ENCODE data around the gene MRPL34.

Gene MRPL34

GRCh38 chr19:17329366-17330261 lies 23.9 kb downstream of the MRPL34 start:
- no peak for DNase-seq

- no peak for DNase-seq
Observed at GRCh38 chr19:17330262-17331044, 24.8 kb downstream of the MRPL34 start.

- no peak for DNase-seq
Observed at GRCh38 chr19:17331045-17331558, 25.4 kb downstream of the MRPL34 start.

- DNase-seq: no peak
Observed at GRCh38 chr19:17332360-17332676, 26.6 kb downstream of the MRPL34 start.

GRCh38 chr19:17332677-17333581 lies 27.3 kb downstream of the MRPL34 start:
- peak; percentile 61 for DNase-seq

- peak; percentile 65 for DNase-seq
Observed at GRCh38 chr19:17333611-17334413, 28.1 kb downstream of the MRPL34 start.

GRCh38 chr19:17334414-17335409 lies 29.0 kb downstream of the MRPL34 start, which contains the start of gene ANO8:
Gene ANO8, minus strand, starts transcription at chr19:17334855. Its CDS starts 185 bp downstream, at chr19:17334670.
- DNase-seq: peak; percentile 76

- DNase-seq: no peak
Observed at GRCh38 chr19:17335575-17335974, 29.9 kb downstream of the MRPL34 start.

GRCh38 chr19:17336872-17337674 lies 31.4 kb downstream of the MRPL34 start, which contains the start of gene GTPBP3:
Gene GTPBP3, plus strand, starts transcription at chr19:17337553. Its CDS starts 59 bp downstream, at chr19:17337612.
- peak; percentile 88 for DNase-seq

- peak; percentile 54 for DNase-seq
Observed at GRCh38 chr19:17337675-17338432, 32.2 kb downstream of the MRPL34 start.

GRCh38 chr19:17338433-17339078 lies 32.9 kb downstream of the MRPL34 start:
- no peak for DNase-seq

GRCh38 chr19:17339088-17339741 lies 33.5 kb downstream of the MRPL34 start:
- peak; percentile 52 for DNase-seq

- DNase-seq: no peak
Observed at GRCh38 chr19:17340302-17340870, 34.7 kb downstream of the MRPL34 start.

- no peak for DNase-seq
Observed at GRCh38 chr19:17340871-17341357, 35.2 kb downstream of the MRPL34 start.

- no peak for DNase-seq
Observed at GRCh38 chr19:17341386-17341785, 35.7 kb downstream of the MRPL34 start.

- DNase-seq: no peak
Observed at GRCh38 chr19:17341845-17342244, 36.2 kb downstream of the MRPL34 start.

GRCh38 chr19:17346109-17346671 lies 40.5 kb downstream of the MRPL34 start:
- peak; percentile 89 for DNase-seq

All from activated CD4-positive, CD25-positive, alpha-beta regulatory T cell treated with anti-CD3 and anti-CD28 coated beads, Interleukin-2, amount 50 U/mL, for 72 hours (primary cell).